ENCODE data around the gene ZNF14. TPM values are rescaled to one million over a fixed set of nuclear protein-coding genes. Genes with fewer than 3 reads are reported as not detected.

ZNF14 gene
- total and polyA plus RNA-seq, 9 of the 15 experiments (the other 6 are each of a cell fraction or from before 2014, with no cell fraction given) = 1.9 to 7.0 (median 4.0) TPM

DNA sequence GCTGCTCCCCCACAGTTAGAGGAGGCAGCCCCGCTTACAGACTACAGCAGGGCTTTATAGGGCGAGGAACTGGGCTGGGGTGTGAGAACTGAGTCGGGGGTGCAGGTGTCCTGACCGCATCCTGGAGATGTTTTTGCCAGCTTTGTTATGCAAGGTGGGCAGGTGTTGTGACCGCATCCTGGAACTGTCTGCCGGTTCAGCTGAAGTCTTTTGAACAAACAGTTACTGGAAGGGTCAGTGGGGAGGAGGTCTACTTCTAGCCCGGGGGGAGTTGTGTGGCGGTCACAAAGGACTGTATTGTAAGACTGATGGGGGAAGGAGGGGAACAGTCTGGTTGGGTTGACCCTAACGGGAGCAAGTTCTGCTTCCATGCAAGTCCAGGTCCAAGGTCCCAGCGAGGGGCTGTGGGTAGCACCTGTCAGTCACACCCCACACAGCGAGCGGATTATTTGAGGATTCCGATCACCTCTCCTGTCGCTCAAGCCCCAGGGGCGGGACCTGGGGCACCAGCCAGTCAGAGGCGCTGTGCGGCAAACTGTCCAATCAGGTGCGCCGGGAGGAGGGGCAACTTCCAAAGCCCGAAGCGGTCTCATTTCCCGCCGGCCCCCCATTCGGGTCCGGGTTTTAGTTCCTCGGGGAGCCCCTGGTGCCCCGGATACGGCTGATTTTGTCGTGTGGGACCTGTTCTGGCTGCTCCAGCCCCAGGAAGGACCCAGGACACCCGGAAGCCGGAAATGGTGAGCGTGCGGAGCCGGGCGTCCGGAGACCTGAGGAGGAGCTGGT is 64.5 kb downstream of the ZNF14 start, which contains the start of gene ZNF101 (continued):
- TF ChIP-seq, protein P1, sequence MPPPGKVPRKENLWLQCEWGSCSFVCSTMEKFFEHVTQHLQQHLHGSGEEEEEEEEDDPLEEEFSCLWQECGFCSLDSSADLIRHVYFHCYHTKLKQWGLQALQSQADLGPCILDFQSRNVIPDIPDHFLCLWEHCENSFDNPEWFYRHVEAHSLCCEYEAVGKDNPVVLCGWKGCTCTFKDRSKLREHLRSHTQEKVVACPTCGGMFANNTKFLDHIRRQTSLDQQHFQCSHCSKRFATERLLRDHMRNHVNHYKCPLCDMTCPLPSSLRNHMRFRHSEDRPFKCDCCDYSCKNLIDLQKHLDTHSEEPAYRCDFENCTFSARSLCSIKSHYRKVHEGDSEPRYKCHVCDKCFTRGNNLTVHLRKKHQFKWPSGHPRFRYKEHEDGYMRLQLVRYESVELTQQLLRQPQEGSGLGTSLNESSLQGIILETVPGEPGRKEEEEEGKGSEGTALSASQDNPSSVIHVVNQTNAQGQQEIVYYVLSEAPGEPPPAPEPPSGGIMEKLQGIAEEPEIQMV (tag; conservative IDR thresholded peaks at IDR 0.05; ENCODE audit: low read depth) = no peak
- no peak for TF ChIP-seq POU5F1 (IDR thresholded peaks at IDR 0.05; ENCODE audit: borderline replicate concordance, low read depth, low read length, partially characterized antibody)
- TF ChIP-seq, protein P2, sequence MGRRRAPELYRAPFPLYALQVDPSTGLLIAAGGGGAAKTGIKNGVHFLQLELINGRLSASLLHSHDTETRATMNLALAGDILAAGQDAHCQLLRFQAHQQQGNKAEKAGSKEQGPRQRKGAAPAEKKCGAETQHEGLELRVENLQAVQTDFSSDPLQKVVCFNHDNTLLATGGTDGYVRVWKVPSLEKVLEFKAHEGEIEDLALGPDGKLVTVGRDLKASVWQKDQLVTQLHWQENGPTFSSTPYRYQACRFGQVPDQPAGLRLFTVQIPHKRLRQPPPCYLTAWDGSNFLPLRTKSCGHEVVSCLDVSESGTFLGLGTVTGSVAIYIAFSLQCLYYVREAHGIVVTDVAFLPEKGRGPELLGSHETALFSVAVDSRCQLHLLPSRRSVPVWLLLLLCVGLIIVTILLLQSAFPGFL (CRISPR knock-in tag; IDR thresholded peaks at IDR 0.05) = no peak
- peak; percentile 87 for TF ChIP-seq ELF1 (tag; IDR thresholded peaks at IDR 0.05)
- TF ChIP-seq, protein P3, sequence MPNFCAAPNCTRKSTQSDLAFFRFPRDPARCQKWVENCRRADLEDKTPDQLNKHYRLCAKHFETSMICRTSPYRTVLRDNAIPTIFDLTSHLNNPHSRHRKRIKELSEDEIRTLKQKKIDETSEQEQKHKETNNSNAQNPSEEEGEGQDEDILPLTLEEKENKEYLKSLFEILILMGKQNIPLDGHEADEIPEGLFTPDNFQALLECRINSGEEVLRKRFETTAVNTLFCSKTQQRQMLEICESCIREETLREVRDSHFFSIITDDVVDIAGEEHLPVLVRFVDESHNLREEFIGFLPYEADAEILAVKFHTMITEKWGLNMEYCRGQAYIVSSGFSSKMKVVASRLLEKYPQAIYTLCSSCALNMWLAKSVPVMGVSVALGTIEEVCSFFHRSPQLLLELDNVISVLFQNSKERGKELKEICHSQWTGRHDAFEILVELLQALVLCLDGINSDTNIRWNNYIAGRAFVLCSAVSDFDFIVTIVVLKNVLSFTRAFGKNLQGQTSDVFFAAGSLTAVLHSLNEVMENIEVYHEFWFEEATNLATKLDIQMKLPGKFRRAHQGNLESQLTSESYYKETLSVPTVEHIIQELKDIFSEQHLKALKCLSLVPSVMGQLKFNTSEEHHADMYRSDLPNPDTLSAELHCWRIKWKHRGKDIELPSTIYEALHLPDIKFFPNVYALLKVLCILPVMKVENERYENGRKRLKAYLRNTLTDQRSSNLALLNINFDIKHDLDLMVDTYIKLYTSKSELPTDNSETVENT (CRISPR knock-in tag; IDR thresholded peaks at IDR 0.05) = no peak
- no peak for TF ChIP-seq MCM5 (IDR thresholded peaks at IDR 0.05; ENCODE audit: low read depth)
- TF ChIP-seq ARHGAP35 (IDR thresholded peaks at IDR 0.05; ENCODE audit: partially characterized antibody) = no peak
- no peak for TF ChIP-seq SMARCC2 (IDR thresholded peaks at IDR 0.05; ENCODE audit: low read depth)
- TF ChIP-seq PTRF (tag; IDR thresholded peaks at IDR 0.05) = no peak
- no peak for TF ChIP-seq SIX5 (IDR thresholded peaks at IDR 0.05; ENCODE audit: borderline replicate concordance in 1 of 2, insufficient read depth in 1 of 2, low read depth in 1 of 2, low read length in 2 of 2)
- no peak for TF ChIP-seq HNRNPL (IDR thresholded peaks at IDR 0.05; ENCODE audit: low read depth, low read length)
- no peak for TF ChIP-seq MIER1 (IDR thresholded peaks at IDR 0.05; ENCODE audit: low read depth)
- TF ChIP-seq TCF3 (CRISPR knock-in tag; IDR thresholded peaks at IDR 0.05) = no peak
- no peak for TF ChIP-seq RBM15 (IDR thresholded peaks at IDR 0.05; ENCODE audit: insufficient read depth, low read length)
- no peak for TF ChIP-seq KDM2B (CRISPR knock-in tag; IDR thresholded peaks at IDR 0.05)
- TF ChIP-seq NCOA1 (IDR thresholded peaks at IDR 0.05; ENCODE audit: low read depth) = peak; percentile 43; the same call in 1 of the 2 replicates
- TF ChIP-seq, protein P4, sequence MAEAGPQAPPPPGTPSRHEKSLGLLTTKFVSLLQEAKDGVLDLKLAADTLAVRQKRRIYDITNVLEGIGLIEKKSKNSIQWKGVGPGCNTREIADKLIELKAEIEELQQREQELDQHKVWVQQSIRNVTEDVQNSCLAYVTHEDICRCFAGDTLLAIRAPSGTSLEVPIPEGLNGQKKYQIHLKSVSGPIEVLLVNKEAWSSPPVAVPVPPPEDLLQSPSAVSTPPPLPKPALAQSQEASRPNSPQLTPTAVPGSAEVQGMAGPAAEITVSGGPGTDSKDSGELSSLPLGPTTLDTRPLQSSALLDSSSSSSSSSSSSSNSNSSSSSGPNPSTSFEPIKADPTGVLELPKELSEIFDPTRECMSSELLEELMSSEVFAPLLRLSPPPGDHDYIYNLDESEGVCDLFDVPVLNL (CRISPR knock-in tag; IDR thresholded peaks at IDR 0.05; ENCODE audit: low read depth) = no peak
- TF ChIP-seq ZSCAN32 (CRISPR knock-in tag; IDR thresholded peaks at IDR 0.05) = no peak
- TF ChIP-seq RBM25 (IDR thresholded peaks at IDR 0.05; ENCODE audit: low read depth, low read length, severe bottlenecking) = peak; percentile 87
- peak in 1 of 2 experiments; percentile 44; a peak in 1 of 4 replicates for TF ChIP-seq TRIM24 (IDR thresholded peaks at IDR 0.05)
- no peak for TF ChIP-seq ZBTB8A (IDR thresholded peaks at IDR 0.05; ENCODE audit: partially characterized antibody)
- TF ChIP-seq NONO (IDR thresholded peaks at IDR 0.05; ENCODE audit: low read depth in 2 of 2, low read length in 1 of 2) = no peak
- no peak for TF ChIP-seq HDGF (IDR thresholded peaks at IDR 0.05)

Measured in K562 (cell line).